ENCODE data around the gene FSTL4.

FSTL4 gene

DNA sequence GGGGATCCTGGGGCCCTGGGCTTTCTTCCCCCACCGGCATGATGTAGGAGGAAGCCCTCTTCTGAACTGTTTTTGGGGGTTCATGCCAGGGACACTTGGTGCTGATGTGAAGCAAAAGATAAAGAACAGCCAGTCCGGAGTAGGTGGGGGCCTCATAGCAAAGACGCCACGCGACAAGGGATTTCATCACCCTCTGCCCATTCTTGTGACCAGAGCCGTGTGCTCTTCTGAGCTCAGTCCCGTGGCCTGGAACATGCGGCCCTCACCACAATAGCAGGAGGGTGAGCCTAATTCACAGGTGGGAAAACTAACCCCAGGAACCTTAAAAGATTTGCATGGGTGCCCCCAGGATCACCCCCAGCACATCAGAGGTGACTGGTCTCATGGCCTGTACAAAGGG lies 334.6 kb downstream of the FSTL4 start:
- H2AFZ ChIP-seq (ENCODE audit: low read length): no peak overlapping the region

DNA sequence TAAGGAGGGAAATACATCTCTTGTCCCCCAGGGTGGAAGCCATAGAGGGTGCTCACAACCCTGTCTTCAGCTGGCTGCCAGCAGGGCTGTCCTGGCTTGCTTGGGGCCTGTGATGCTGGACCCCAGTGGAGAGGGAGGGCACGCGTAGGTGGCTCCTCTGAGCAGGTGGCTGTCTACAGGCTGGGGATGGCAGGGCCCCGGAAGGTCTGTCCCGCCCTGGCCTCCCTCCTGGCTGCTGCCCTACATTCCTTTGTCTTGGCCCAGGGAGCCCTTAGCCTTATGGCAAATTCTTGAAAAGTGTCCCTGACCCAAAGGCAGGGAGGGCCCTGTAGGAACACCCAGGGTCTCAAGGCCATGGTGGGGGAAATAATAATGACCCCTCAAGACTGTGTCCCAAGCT lies 336.2 kb downstream of the FSTL4 start:
- Histone ChIP-seq H3K79me2 (ENCODE audit: insufficient read depth, low read length) (no peaks in the 10 kb centered on the region), H3K9me2 (ENCODE audit: low read depth, low read length) (no peaks in the 10 kb centered on the region), H3K4me2 (ENCODE audit: low read length) (no peak overlapping the region), H3K9me3 (ENCODE audit: low read length) (no peaks in the 10 kb centered on the region), H3K9ac (ENCODE audit: low read length) (no peak overlapping the region), H2AFZ (ENCODE audit: low read length) (no peak overlapping the region), H3K27ac (ENCODE audit: low read depth, low read length, poor library complexity, severe bottlenecking) (no peak overlapping the region), H3F3A (ENCODE audit: insufficient read depth, low read length) (no peaks in the 10 kb centered on the region), H3K36me3 (ENCODE audit: insufficient read depth, low read length) (no peaks in the 10 kb centered on the region), H3K4me3 (ENCODE audit: low read depth, low read length, poor library complexity, severe bottlenecking) (no peak overlapping the region), H3K4me1 (ENCODE audit: insufficient read depth, low read length, severe bottlenecking) (no peaks in the 10 kb centered on the region), H4K20me1 (ENCODE audit: insufficient read depth, low read length) (no peaks in the 10 kb centered on the region), H3K27me3 (ENCODE audit: insufficient read depth, low read length) (peaks cover 6% of the 10 kb centered on the region; the same call in 1 of the 2 replicates)
- TF ChIP-seq EZH2 (IDR thresholded peaks at IDR 0.05; ENCODE audit: borderline replicate concordance, low read length): no peak
- TF ChIP-seq, protein P1, sequence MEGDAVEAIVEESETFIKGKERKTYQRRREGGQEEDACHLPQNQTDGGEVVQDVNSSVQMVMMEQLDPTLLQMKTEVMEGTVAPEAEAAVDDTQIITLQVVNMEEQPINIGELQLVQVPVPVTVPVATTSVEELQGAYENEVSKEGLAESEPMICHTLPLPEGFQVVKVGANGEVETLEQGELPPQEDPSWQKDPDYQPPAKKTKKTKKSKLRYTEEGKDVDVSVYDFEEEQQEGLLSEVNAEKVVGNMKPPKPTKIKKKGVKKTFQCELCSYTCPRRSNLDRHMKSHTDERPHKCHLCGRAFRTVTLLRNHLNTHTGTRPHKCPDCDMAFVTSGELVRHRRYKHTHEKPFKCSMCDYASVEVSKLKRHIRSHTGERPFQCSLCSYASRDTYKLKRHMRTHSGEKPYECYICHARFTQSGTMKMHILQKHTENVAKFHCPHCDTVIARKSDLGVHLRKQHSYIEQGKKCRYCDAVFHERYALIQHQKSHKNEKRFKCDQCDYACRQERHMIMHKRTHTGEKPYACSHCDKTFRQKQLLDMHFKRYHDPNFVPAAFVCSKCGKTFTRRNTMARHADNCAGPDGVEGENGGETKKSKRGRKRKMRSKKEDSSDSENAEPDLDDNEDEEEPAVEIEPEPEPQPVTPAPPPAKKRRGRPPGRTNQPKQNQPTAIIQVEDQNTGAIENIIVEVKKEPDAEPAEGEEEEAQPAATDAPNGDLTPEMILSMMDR (IDR thresholded peaks at IDR 0.05; ENCODE audit: low read length): no peak

More for the DNA sequence above, 334.6 kb downstream of the FSTL4 start:
- Histone ChIP-seq H3K9ac (ENCODE audit: low read length) (no peak overlapping the region), H4K20me1 (ENCODE audit: insufficient read depth, low read length) (no peaks in the 10 kb centered on the region), H3K36me3 (ENCODE audit: insufficient read depth, low read length) (no peaks in the 10 kb centered on the region), H3K9me3 (ENCODE audit: low read length) (no peaks in the 10 kb centered on the region), H3K79me2 (ENCODE audit: insufficient read depth, low read length) (no peaks in the 10 kb centered on the region), H3K9me2 (ENCODE audit: low read depth, low read length) (no peaks in the 10 kb centered on the region), H3K27ac (ENCODE audit: low read depth, low read length, poor library complexity, severe bottlenecking) (no peak overlapping the region), H3K27me3 (ENCODE audit: insufficient read depth, low read length) (0 out of 2 replicates have a peak, but pooled peaks cover 6% of the 10 kb centered on the region), H3K4me1 (ENCODE audit: insufficient read depth, low read length, severe bottlenecking) (no peaks in the 10 kb centered on the region), H3F3A (ENCODE audit: insufficient read depth, low read length) (no peaks in the 10 kb centered on the region), H3K4me3 (ENCODE audit: low read depth, low read length, poor library complexity, severe bottlenecking) (no peak overlapping the region), H3K4me2 (ENCODE audit: low read length) (no peak overlapping the region)
- TF ChIP-seq, protein P1 (IDR thresholded peaks at IDR 0.05; ENCODE audit: low read length): no peak
- TF ChIP-seq EZH2 (IDR thresholded peaks at IDR 0.05; ENCODE audit: borderline replicate concordance, low read length): no peak

DNA sequence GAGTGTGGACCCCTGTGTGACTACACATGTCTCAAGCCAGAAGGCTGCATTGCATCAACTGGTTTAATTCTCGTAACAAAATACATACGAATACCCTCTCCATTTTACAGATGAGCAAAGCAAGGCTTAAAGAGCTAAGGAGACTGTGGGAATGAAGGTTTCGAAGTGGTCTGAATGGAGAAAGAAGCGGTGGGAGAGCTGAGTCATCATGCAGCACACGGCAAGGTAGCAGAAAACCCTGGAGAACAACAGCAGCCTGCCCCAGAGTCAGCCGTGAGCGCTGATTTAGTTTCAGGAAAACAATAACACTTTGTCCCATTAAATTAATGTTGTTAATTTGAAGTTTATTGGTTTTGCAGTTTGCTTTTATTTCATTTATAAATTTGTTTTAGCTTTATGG lies 336.7 kb downstream of the FSTL4 start:
- H3K9me3 ChIP-seq (ENCODE audit: low read length): no peaks in the 10 kb centered on the region
- H3F3A ChIP-seq (ENCODE audit: insufficient read depth, low read length): no peaks in the 10 kb centered on the region
- H3K36me3 ChIP-seq (ENCODE audit: insufficient read depth, low read length): no peaks in the 10 kb centered on the region
- H3K79me2 ChIP-seq (ENCODE audit: insufficient read depth, low read length): no peaks in the 10 kb centered on the region
- no peaks in the 10 kb centered on the region for H4K20me1 ChIP-seq (ENCODE audit: insufficient read depth, low read length)
- H3K9ac ChIP-seq (ENCODE audit: low read length): no peak overlapping the region
- TF ChIP-seq, protein P1 (IDR thresholded peaks at IDR 0.05; ENCODE audit: low read length): no peak
- TF ChIP-seq EZH2 (IDR thresholded peaks at IDR 0.05; ENCODE audit: borderline replicate concordance, low read length): no peak
- no peak overlapping the region for H3K4me2 ChIP-seq (ENCODE audit: low read length)
- no peaks in the 10 kb centered on the region for H3K4me1 ChIP-seq (ENCODE audit: insufficient read depth, low read length, severe bottlenecking)
- H2AFZ ChIP-seq (ENCODE audit: low read length): no peak overlapping the region
- no peaks in the 10 kb centered on the region for H3K9me2 ChIP-seq (ENCODE audit: low read depth, low read length)
- H3K27me3 ChIP-seq (ENCODE audit: insufficient read depth, low read length): peaks cover 6% of the 10 kb centered on the region; the same call in 1 of the 2 replicates
- no peak overlapping the region for H3K4me3 ChIP-seq (ENCODE audit: low read depth, low read length, poor library complexity, severe bottlenecking)
- no peak overlapping the region for H3K27ac ChIP-seq (ENCODE audit: low read depth, low read length, poor library complexity, severe bottlenecking)
